DMS114 treated with DMSO at 0.1 percent for 48 hours (cell line): ENCODE data around the gene ABCA2.
"Not testable (repeated sequence)": the region's sequence is repeated elsewhere in the genome, so short reads cannot be mapped to it uniquely, and the experiment has no call there.

Experiments used
- DNase-seq: peaks from one replicate; lab custom pipeline; 2025; ENCODE audit not compliant: unreplicated experiment; lab: John Stamatoyannopoulos, UW

Gene ABCA2

DNA sequence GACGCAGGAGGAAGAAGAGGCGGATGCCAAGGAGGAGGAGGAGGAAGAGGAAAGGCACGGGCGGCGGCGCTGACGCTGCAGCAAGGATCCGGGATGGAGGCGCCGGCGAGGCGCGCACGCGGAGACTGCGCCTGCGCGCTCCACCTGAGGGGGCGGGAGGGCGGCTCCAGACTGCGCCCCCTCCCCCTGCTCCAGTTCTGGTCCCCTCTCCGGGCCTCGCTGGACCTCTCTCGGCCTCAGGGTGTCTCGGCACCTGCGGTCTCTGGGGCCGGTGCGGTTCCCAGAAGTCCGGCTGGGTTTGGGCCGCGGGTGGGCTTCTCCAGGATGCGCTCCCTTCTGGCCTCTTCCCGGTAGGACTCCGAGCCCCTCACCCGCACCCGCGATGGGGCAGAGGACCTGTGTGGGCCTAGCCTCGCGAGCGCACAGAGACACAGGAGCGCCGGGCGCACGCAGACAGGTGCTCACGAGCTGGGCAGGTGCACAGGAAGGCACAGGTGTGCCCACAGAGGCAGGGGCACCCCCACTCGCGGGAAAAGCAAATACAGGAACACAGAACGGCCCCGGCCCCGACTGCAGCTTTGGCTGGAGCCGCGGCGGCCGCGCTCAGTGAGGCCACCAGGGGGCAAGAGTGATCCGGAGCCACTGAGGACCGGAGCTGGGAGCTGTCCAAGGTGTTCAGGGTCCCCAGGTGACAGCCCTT, 18.2 kb upstream of the ABCA2 start, which contains the start of gene NPDC1:
NPDC1 (minus strand) TSS at position 90 of the 700 bp plus-strand sequence. CDS start 188 bp downstream, outside the sequence.
- peak; percentile 46 for DNase-seq

DNA sequence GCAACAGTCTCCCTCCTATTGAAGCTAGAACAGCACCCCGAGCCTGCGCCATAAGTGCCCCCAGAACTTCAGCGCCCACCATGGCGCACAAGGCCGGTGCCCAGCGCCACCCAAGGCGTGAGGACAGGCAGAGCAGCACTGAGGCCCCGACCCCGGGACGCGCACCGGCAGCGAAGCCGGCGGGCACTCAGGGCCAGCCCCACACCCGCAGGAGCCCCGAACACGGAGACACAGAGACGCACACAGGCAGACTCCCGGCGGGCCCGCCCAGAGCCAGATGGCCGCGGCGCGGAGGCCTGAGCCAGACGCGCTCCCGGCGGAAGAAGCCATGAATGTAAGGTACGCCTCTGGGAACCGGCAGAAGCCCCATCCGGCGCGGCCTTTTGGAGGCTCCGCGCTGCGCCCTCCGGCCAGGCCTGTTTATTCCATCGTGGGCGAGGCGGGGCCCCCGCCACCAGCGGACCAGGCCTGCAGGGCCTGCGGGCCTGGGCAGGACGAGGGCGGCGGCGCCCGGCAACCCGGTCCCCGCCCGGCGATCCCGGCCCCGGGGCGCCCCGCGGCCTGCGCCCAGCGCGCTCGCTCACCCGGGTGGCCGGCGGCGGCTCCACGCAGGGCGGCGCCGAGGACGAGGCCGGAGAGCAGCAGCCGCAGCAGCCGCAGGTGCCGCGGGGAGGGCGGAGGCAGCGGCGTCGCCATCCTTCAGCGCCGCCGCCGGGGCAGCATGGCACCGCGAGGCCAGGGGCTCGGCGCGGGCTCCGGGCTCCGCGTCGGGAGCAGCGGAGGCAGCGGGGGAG, 17.5 kb upstream of the ABCA2 start:
- no peak for DNase-seq

DNA sequence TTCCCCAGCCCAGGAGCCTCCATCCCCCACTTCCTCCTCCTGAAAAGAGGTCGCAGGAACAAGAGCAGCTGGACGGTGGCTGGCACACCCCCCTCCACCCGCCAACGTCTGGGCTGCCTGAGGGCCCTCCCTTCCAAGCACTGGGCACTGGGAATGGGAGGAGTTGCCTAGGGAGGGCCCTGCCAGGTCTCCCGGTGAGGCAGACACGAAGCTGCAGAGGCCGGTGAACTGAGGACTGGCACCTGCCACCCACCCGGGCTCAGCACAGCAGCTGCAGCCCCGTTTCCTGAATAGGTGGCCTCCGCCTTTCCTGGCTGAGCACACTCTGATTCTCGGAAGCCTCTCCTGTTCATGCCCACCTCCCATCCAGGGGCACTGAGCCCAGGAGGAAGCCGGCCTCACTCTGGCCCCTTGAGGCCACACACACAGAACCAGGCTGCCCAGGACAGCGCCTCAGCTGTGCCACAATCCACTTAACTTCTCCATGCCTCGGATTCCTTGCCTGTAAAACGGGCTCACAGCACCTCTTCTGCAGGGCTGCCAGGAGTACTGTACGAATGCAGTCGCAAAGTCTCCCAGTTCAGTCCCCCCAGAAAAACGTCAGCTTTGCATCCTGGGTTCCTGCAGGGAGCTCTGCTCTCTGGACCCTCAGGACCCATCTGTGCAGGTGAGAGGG, 16.6 kb upstream of the ABCA2 start:
- no peak for DNase-seq

DNA sequence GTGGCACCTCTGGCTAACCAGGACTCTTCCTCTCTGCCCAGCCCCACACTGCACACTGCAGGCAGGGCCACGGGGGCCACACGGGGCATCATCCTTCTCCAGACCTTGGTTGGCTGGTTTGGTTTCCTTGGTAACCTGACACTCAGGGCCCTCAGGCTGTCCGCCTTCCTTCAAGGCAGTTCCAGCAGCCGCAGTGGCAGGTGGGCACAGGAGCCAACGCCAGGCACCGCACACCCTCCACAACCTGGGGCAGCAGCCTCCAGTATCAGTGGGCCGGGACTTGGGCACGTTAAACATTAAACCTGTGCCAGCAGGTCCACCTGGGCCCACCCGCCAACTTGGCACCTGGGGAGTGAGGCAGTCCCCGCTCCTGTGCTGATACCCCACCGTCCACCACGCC, 16.0 kb upstream of the ABCA2 start:
- DNase-seq = no peak

- no peak for DNase-seq
Observed at GRCh38 chr9:137042751-137043727, 15.0 kb upstream of the ABCA2 start.

DNA sequence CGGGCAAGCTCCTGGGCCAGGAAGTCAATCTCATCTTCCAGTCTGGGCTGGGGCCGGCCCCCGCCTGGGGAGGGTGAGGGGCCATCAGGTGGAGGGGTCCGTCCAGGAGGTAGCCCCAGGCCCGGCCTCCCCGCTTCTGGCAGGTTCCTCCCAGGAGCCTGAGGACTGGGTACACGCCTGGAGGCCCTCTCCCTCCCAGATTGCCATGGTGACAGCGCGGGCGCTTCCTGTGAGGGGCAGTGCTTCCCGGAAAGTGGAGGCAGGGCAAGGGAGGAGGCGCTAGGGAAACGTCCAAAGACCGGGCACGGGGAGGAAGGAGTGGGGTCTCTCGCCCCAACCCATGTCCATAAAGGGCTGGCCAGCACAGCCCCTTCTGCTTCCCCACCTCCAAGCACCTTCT, 13.1 kb upstream of the ABCA2 start:
- no peak for DNase-seq

- no peak for DNase-seq
Observed at GRCh38 chr9:137040568-137040967, 12.5 kb upstream of the ABCA2 start.

GRCh38 chr9:137039611-137040366, 11.8 kb upstream of the ABCA2 start:
- DNase-seq = no peak

- no peak for DNase-seq
Observed at GRCh38 chr9:137038916-137039315, 10.9 kb upstream of the ABCA2 start.

GRCh38 chr9:137037483-137037882, 9.4 kb upstream of the ABCA2 start:
- no peak for DNase-seq

DNA sequence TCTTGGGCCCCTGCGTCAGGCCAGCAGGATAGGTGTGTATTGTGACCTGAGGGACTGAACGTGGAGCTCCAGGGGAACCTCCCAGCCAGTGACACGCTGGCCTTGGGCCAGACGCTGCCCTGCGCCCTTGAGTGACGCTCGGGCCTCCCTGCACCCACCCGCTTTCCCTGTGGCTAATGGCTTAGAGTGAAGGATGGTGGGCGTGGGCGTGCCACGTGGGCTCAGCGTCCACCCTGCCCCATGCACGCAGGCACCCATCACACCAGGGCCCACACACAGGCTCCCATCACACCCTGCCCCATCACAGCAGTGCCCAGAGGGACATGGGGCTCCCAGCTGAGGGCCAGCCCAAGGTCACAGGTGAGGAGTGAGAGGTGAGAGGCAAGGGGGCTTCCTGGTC, 9.0 kb upstream of the ABCA2 start:
- no peak for DNase-seq

DNA sequence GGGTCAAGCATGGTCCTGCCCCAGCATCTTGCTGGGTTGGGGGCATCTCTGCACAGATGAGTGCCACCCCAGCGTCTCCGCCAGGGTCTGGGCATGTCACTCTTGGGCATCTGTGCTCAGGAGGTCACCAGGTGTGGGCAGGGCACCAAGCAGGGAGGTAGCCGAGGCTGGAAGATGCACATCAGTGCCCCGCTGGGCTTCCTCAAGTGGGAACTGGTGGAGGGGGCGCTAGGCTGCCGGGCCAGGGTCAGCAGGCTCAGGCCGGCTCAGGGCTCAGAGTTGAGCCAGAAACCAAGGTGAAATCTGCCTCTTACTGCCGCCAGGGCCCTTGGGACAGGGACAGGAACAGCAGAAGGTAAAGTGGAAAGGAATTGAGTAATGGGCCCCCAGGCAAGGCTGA, 7.9 kb upstream of the ABCA2 start:
- DNase-seq = no peak

DNA sequence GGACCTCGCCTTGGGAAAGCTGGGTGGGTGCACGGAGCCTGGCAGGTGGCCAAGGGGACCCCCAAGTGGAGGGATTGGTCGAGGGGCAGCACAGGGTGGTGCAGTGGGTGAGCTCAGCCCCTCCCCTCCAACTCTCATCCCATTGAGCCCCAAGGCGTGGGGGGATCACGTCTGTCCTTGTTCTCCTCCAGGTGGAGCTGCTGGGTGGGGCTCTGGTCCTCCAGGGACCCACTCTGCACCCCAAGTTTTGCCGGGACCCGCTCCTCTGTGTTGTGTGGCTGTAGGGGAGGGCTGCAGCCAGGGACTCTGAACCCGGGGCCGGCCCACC, 7.4 kb upstream of the ABCA2 start:
- no peak for DNase-seq

DNA sequence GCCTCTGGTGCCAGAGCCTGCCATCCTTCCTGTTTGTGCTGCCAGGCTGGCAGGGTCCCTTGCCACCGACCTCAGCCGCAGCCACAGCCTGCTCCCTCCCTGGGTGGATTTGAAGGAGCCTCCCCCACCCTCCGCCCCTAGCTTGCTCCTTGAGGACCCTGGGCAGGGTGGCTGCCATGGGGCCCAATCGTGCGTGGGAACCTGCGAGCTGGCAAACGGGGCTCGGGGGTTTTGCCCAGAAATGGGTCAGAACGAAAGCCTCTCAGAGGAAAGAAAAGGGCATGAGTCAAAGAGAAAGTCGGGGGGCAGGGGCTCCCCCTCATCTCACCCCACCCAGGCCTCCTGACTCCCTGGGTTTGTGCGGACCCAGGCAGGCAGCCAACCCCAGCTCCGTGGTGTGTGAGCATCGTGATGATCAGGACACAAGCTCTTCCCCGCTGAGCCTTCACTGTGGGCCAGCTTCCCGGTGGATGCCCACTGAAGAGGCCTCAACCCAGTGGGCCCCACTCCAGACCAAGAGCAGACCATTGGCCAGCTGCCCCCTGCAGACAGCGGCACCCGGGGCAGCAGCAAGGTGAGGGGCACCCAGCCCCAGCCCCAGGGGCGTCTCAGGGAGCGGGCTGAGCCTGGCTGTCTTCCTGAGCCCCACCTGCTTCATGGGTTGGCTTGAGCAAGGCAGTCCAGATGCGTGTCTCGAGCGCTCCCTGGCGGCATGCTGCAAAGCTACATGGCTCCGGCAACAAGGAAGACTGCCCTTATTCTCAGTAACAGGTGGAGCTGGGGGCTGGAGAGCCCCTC, 6.9 kb upstream of the ABCA2 start:
- DNase-seq = peak; percentile 52

DNA sequence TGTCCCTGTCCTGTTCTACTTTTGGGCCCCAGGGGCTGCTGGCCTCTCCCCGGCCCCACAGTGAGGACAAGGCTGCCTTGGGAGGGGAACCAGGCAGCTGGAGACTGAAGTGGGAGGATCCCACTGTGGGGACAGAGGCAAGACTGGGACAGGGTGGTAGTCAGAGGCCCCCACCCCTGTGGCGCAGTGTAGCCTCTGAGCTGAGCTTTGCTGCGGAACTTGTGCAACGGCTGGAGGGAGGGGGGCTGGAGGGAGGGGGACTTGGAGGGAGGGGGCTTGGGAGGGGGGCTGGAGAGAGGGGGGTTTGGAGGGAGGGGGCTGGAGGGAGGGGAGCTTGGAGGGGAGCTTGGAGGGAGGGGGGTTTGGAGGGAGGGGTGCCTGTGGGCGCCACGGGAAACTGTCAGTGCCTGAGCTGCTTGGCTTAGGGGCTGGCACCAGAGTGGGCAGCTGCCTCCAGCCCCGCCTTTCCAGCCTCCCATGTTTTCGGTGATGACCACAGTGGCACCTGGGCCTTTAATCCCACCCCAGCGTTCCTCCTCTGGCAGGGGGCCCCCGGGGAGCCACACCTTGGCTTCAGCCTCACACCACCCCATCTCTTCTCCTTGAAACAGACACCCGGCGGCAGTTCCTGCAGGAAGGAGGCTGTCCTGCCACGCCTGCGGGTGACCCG, 6.1 kb upstream of the ABCA2 start:
- no peak for DNase-seq

DNA sequence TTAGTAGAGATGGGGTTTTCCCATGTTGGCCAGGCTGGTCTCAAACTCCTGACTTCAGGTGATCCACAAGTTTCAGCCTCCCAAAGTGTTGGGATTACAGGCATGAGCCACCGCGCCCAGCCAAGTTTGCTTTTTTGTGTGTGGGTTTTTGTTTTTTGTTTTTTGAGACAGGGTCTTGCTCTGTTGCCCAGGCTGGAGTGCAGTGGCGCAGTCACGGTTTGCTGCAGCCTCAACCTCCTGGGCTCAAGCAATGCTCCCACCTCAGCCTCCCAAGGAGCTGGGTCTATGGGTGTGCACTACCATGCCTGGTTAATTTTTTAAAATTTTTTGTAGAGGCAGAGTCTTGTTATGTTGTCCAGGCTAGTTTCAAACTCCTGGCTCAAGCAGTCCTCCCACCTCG, 5.4 kb upstream of the ABCA2 start:
- DNase-seq = not testable (repeated sequence)

GRCh38 chr9:137032858-137033257, 4.8 kb upstream of the ABCA2 start:
- no peak for DNase-seq

DNA sequence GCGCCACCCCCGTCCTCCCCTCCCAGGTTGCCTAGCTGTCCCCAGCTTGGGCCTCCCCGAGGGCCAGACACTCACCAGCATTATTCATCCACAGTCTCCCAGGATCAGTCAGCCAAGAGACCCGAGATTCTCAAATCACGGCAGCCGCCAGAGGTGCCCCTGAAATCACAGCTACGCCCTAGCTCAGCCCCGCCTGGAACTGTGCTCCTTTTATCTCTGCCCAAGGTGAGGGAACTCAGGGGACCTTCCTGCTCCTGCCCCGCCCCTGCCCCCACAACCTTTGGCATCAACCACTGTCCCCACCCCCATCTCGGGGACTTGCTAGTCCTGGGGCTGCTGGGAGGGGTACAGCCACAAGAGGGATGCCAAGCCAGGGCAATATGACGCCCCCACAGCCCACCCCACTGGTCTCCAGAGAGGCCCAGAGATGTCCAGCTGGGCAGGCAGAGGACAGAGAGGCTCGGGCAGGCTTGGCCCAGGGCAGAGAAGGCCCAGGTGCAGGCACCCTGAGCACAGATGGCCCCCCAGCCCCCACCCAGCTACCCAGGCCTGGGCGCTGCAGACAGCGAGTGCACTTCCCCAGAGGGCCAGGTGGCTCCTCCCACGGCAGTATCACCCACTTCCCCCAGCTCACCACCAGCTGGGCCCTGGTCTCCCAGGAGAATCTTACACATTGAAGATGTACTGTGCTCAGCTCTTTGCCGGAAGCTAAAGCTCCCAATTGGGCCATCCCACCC, 4.0 kb upstream of the ABCA2 start, which contains the start of gene FUT7:
FUT7 (minus strand) TSS at position 185 of the 737 bp plus-strand sequence; CDS start at position 88, 97 bp downstream.
- no peak for DNase-seq
